ENCODE results near the gene CARD19. TPM values are rescaled to one million over a fixed set of nuclear protein-coding genes. Genes with fewer than 3 reads are reported as not detected.

CARD19 gene
- total and polyA plus RNA-seq, 2 experiments from 2014 or later = 36.8 to 48.3 TPM

GRCh38 chr9:93072383-93072795, 23.6 kb upstream of the CARD19 start (continued):
- TF ChIP-seq REST (IDR thresholded peaks at IDR 0.05; ENCODE audit: unreplicated experiment) (no peak), POLR2AphosphoS5 (IDR thresholded peaks at IDR 0.05; ENCODE audit: low read depth) (no peak), CREB1 (CRISPR knock-in tag; IDR thresholded peaks at IDR 0.05; ENCODE audit: low read depth) (no peak), ETS1 (IDR thresholded peaks at IDR 0.05) (no peak)

- Histone ChIP-seq H3K9me2 (ENCODE audit: insufficient read depth) (no peaks in the 10 kb centered on the region), H2AFZ (no peak overlapping the region), H3K79me2 (replicated peaks; ENCODE audit: insufficient read depth) (no peaks in the 10 kb centered on the region), H3K36me3 (ENCODE audit: insufficient read depth) (no peaks in the 10 kb centered on the region; the same call in 1 of the 2 replicates), H3K4me3 (no peak overlapping the region), H4K20me1 (replicated peaks; ENCODE audit: insufficient read depth) (no peaks in the 10 kb centered on the region), H3K27me3 (ENCODE audit: insufficient read depth) (no peaks in the 10 kb centered on the region), H3F3A (replicated peaks; ENCODE audit: low read depth) (no peaks in the 10 kb centered on the region), H3K27ac (ENCODE audit: low read depth) (no peak overlapping the region), H3K4me1 (ENCODE audit: insufficient read depth) (no peaks in the 10 kb centered on the region), H3K4me2 (no peak overlapping the region)
- ATAC-seq = no peak
- H3K4me1 Mint-ChIP-seq = no peaks in the 10 kb centered on the region; the same call in 2 of the 3 replicates
- no peak overlapping the region for H3K4me3 Mint-ChIP-seq
- no peak overlapping the region for H3K27ac Mint-ChIP-seq
- H3K36me3 Mint-ChIP-seq (ENCODE audit: low read depth) = no peaks in the 10 kb centered on the region; the same call in 2 of the 3 replicates
- H3K27me3 Mint-ChIP-seq (ENCODE audit: insufficient read depth, low read depth, poor library complexity) = peaks cover 6% of the 10 kb centered on the region
- no peaks in the 10 kb centered on the region; the same call in 2 of the 3 replicates for H3K9me3 Mint-ChIP-seq
- no peak for DNase-seq (ENCODE audit: low spot score)
- TF ChIP-seq REST (IDR thresholded peaks at IDR 0.05; ENCODE audit: unreplicated experiment) = no peak
- no peak for TF ChIP-seq JUNB (IDR thresholded peaks at IDR 0.05; ENCODE audit: unreplicated experiment)
- TF ChIP-seq STAT1 (IDR thresholded peaks at IDR 0.05; ENCODE audit: unreplicated experiment) = no peak
- TF ChIP-seq ETS1 (IDR thresholded peaks at IDR 0.05) = no peak
- no peak for TF ChIP-seq CTCF (conservative IDR thresholded peaks at IDR 0.05; ENCODE audit: low read depth in 2 of 2)
- TF ChIP-seq NANOG (IDR thresholded peaks at IDR 0.05; ENCODE audit: borderline replicate concordance) = no peak
- no peak for TF ChIP-seq ZNF331 (CRISPR knock-in tag; IDR thresholded peaks at IDR 0.05; ENCODE audit: low read depth)
Observed at GRCh38 chr9:93076101-93076791, 19.8 kb upstream of the CARD19 start.
